ENCODE results near the gene STK35. TPM values are rescaled to one million over a fixed set of nuclear protein-coding genes. Genes with fewer than 3 reads are reported as not detected.

STK35 gene
- total and polyA plus RNA-seq, 2 of the 13 experiments (the other 11 are each of a cell fraction or from before 2014, with no cell fraction given), result 27.4 to 29.8 TPM

- Histone ChIP-seq H3K9ac (ENCODE audit: insufficient read depth, low read depth, low read length) (no peak overlapping the region), H2AFZ (ENCODE audit: low read length) (no peak overlapping the region), H3K9me3 (ENCODE audit: low read length) (peaks cover 6% of the 10 kb centered on the region; the same call in 1 of the 2 replicates), H3K79me2 (ENCODE audit: insufficient read depth, low read length) (no peaks in the 10 kb centered on the region), H3K4me3 (replicated peaks in 1 of 3; ENCODE audit: insufficient read depth in 1 of 3, low read depth in 2 of 3, low read length in 3 of 3) (no peak overlapping the region), H3K4me1 (ENCODE audit: insufficient read depth, low read length) (no peaks in the 10 kb centered on the region), H3K36me3 (replicated peaks in 1 of 2; ENCODE audit: control insufficient read depth in 1 of 2, insufficient read depth in 2 of 2, low read length in 2 of 2) (no peaks in the 10 kb centered on the region), H3K27me3 (ENCODE audit: control insufficient read depth in 1 of 2, insufficient read depth in 2 of 2, low read length in 2 of 2) (peaks cover 0 to 1% of the 10 kb centered on the region in 2 experiments; a peak in 2 of 5 replicates), H3K27ac (ENCODE audit: extremely low read length, insufficient read depth, low read length) (no peak overlapping the region), H3K4me2 (ENCODE audit: low read depth, low read length) (no peak overlapping the region), H4K20me1 (ENCODE audit: insufficient read depth, low read length) (no peaks in the 10 kb centered on the region)
- ChIA-PET POLR2A (no interaction called here), CTCF (ENCODE audit: low intra/inter-chr PET ratio, low total read pairs) (no interaction called here)
- DNase-seq (ENCODE audit: low spot score) (no peak), FAIRE-seq (no peak), ATAC-seq (no peak)
- BruUV-seq (replicated peaks), result no TSS peak
- intact Hi-C loops (cut with micrococcal nuclease; ENCODE audit: unreplicated experiment) (no loop called here), in situ Hi-C loops (cut with HindIII; ENCODE audit: extremely low pct_ligation_motif_present, low pct_unique_long_range_greater_than_20kb) (no loop called here)
- TF ChIP-seq ESRRA (CRISPR knock-in tag; IDR thresholded peaks at IDR 0.05; ENCODE audit: low read depth), result no peak
- TF ChIP-seq SMAD1 (CRISPR knock-in tag; IDR thresholded peaks at IDR 0.05; ENCODE audit: borderline replicate concordance, low read depth), result no peak
- TF ChIP-seq PTBP1 (IDR thresholded peaks at IDR 0.05; ENCODE audit: low read depth, low read length, poor library complexity, severe bottlenecking), result no peak
- peak; percentile 98 for TF ChIP-seq ZNF331 (CRISPR knock-in tag; IDR thresholded peaks at IDR 0.05)
- no peak for TF ChIP-seq ZNF501 (CRISPR knock-in tag; IDR thresholded peaks at IDR 0.05)
- no peak for TF ChIP-seq MAF1 (CRISPR knock-in tag; IDR thresholded peaks at IDR 0.05; ENCODE audit: borderline replicate concordance)
- no peak for TF ChIP-seq PHF8 (CRISPR knock-in tag; IDR thresholded peaks at IDR 0.05)
- TF ChIP-seq PPARG (CRISPR knock-in tag; conservative IDR thresholded peaks at IDR 0.05), result no peak
- no peak for TF ChIP-seq ZNF615 (CRISPR knock-in tag; IDR thresholded peaks at IDR 0.05; ENCODE audit: borderline replicate concordance)
- TF ChIP-seq NR1H2 (CRISPR knock-in tag; IDR thresholded peaks at IDR 0.05; ENCODE audit: borderline replicate concordance, low read depth), result no peak
- TF ChIP-seq YY1 (IDR thresholded peaks at IDR 0.05; ENCODE audit: insufficient read depth, insufficient replicate concordance, low read depth, low read length), result peak; percentile 34
- no peak for TF ChIP-seq FOSL1 (CRISPR knock-in tag; IDR thresholded peaks at IDR 0.05; ENCODE audit: borderline replicate concordance)
These were observed 48.0 kb upstream of the STK35 start for GRCh38 chr20:2053615-2054014.

Measured in HepG2 (cell line).